GM12875 (cell line): ENCODE measurements around the gene EDIL3.

Experiments used
- H3K4me3 ChIP-seq: one replicate; pipeline ENCODE4 v1.5.1; 2011; ENCODE audit warnings: low read depth, low read length, control low read depth
- CTCF ChIP-seq: IDR thresholded peaks from 2 replicates; pipeline ENCODE4 v1.5.1; 2011; ENCODE audit warnings: low read depth, mild to moderate bottlenecking, control low read depth, inconsistent platforms, low read length, moderate library complexity, borderline replicate concordance; ENCODE audit not compliant: insufficient read depth

Gene EDIL3

GRCh38 chr5:84273517-84273883 is 111.2 kb downstream of the EDIL3 start:
- no peak for TF ChIP-seq CTCF
- H3K4me3 ChIP-seq = no peak overlapping the region

- H3K4me3 ChIP-seq = no peak overlapping the region
- no peak for TF ChIP-seq CTCF
These were observed 111.7 kb downstream of the EDIL3 start for GRCh38 chr5:84272771-84273516.

- H3K4me3 ChIP-seq = no peak overlapping the region
- no peak for TF ChIP-seq CTCF
These were observed 118.7 kb downstream of the EDIL3 start for GRCh38 chr5:84265739-84266550.

- no peak for TF ChIP-seq CTCF
These were observed 119.5 kb downstream of the EDIL3 start for GRCh38 chr5:84265130-84265529.

GRCh38 chr5:84260939-84261338 is 123.7 kb downstream of the EDIL3 start:
- H3K4me3 ChIP-seq = no peak overlapping the region
- TF ChIP-seq CTCF = no peak

More at GRCh38 chr5:84265130-84265529, 119.5 kb downstream of the EDIL3 start:
- no peak overlapping the region for H3K4me3 ChIP-seq

- TF ChIP-seq CTCF = no peak
- no peak overlapping the region for H3K4me3 ChIP-seq
These were observed 124.5 kb downstream of the EDIL3 start for GRCh38 chr5:84260140-84260539.
